ENCODE measurements around the gene PALLD.

Gene PALLD

DNA sequence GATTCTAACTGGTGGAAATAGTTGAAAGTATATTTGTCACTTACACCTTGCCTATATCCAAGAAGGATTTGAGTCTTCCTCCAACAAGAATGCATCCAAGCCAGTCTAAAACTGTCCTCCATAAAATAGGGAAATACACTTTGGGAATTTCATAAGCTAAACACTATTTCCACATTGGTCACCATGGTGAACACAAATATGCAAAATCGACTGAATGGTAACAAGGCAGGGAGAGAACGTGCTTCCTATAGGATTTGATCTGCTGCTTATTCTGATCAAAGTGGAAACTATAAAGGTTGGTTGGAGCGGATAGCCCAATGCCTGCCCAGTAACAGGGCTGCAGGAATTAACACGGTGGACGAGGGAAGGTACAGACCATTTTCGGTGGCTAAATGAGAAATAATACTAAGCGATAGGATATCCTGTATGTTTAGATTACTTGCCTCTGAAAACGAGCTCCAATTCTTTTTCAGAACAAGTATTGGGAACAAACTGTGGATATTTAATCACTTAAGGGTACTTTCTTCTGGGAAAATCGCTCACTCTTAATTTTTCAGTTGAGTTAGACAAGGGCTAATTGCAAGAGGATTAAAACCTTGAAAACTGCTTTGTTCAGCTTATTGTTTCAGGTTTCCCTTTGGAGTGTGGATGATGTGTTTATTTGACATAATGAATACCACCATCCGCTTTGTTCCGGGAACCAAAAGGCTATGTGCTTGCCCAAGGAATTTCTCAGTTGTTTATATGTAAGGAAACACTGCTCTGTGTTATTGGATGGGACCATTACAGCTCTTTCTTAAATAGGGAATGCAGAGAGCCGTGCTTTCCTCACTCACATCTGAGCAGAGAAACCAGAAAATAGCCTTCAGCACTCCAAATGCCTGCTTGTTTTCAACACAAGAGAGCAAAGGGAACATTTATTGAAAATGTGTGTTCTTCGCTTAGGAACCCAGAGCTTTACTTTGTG lies 318.8 kb downstream of the PALLD start:
- peak; percentile 50 for DNase-seq (ENCODE audit: low read depth)
- TF ChIP-seq, protein P1, sequence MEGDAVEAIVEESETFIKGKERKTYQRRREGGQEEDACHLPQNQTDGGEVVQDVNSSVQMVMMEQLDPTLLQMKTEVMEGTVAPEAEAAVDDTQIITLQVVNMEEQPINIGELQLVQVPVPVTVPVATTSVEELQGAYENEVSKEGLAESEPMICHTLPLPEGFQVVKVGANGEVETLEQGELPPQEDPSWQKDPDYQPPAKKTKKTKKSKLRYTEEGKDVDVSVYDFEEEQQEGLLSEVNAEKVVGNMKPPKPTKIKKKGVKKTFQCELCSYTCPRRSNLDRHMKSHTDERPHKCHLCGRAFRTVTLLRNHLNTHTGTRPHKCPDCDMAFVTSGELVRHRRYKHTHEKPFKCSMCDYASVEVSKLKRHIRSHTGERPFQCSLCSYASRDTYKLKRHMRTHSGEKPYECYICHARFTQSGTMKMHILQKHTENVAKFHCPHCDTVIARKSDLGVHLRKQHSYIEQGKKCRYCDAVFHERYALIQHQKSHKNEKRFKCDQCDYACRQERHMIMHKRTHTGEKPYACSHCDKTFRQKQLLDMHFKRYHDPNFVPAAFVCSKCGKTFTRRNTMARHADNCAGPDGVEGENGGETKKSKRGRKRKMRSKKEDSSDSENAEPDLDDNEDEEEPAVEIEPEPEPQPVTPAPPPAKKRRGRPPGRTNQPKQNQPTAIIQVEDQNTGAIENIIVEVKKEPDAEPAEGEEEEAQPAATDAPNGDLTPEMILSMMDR (conservative IDR thresholded peaks at IDR 0.05; ENCODE audit: low read length) = no peak
- H3K4me3 ChIP-seq (ENCODE audit: low read length) = no peak overlapping the region; the same call in 1 of the 2 replicates

DNA sequence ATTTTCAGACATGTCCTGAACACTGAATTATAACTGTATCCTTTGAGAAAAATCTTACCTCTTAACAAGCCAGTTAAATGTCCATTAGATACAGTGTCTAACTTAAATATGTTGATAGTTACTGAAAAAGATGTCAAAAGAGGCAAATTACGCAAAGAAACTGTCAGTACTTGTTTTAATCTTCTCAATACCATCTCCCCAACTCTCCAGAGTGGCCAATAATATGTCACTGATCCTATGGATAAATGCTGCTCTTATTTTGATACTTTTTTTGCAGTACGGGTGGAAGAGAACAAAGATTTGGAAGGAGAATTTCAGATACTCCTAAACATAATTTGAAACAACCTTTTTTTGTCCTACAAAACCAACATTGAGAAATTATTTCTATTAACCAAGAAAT lies 320.5 kb downstream of the PALLD start:
- DNase-seq (ENCODE audit: low read depth) = no peak
- TF ChIP-seq, protein P1 (conservative IDR thresholded peaks at IDR 0.05; ENCODE audit: low read length) = no peak
- H3K4me3 ChIP-seq (ENCODE audit: low read length) = no peak overlapping the region

DNA sequence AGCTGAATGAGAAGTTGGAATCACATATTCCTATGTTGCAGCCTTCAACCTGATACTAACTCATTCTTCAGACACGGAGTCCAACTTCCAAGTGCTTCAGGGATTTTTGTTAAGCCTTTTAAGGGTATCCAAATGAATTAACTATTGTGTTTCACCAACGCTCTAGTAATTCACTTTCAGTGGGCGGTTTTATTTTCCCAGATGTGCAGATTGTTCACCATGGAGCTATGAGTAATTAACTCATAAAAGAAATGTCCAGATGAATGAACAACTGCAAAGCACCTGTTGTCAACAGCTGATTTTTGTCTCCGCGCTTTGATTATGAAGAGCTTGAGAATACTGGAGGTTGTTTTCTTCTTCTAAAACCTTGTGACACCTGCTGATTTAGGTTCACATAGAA lies 325.6 kb downstream of the PALLD start:
- H3K4me3 ChIP-seq (ENCODE audit: low read length) = no peak overlapping the region
- no peak for DNase-seq (ENCODE audit: low read depth)
- TF ChIP-seq, protein P1 (conservative IDR thresholded peaks at IDR 0.05; ENCODE audit: low read length) = no peak

DNA sequence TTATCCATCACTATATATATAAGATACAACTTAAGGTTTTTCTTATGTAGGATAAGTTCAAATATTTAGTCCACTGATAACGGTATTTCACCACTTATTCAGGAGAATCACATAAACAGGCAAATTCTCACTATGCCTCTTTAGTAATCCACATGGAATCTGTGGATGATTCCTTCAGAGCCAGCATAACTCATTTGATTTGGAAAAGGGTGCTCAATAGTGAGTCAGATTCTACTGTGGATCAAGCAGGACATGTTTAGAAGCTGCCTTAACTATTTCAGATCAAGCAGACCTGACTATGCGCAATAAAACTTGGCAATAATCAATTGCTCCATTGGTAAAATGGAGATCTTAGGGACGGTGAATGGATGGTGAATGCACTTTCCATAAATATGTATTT lies 329.1 kb downstream of the PALLD start:
- H3K4me3 ChIP-seq (ENCODE audit: low read length) = no peak overlapping the region
- TF ChIP-seq, protein P1 (conservative IDR thresholded peaks at IDR 0.05; ENCODE audit: low read length) = no peak
- DNase-seq (ENCODE audit: low read depth) = peak; percentile 59

DNA sequence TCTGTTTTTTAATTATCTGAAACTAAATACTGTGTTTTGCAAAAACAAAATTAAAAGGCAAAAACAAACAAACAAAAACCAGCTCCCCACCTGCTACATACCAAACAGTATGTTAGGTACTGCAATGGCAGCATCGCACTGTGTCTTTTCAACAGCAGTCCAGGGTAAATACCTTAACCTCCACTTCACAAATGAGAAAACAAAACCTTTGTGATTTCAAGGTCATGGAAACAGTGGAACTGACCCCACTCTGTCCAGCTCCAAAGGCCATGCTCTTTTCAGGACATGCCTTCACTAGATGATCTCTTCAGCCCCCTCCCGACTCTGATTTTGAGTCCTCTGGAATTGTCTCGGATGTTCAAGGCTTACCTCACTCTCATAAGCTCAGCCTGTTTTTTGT lies 329.8 kb downstream of the PALLD start:
- no peak overlapping the region for H3K4me3 ChIP-seq (ENCODE audit: low read length)
- TF ChIP-seq, protein P1 (conservative IDR thresholded peaks at IDR 0.05; ENCODE audit: low read length) = no peak
- DNase-seq (ENCODE audit: low read depth) = no peak

DNA sequence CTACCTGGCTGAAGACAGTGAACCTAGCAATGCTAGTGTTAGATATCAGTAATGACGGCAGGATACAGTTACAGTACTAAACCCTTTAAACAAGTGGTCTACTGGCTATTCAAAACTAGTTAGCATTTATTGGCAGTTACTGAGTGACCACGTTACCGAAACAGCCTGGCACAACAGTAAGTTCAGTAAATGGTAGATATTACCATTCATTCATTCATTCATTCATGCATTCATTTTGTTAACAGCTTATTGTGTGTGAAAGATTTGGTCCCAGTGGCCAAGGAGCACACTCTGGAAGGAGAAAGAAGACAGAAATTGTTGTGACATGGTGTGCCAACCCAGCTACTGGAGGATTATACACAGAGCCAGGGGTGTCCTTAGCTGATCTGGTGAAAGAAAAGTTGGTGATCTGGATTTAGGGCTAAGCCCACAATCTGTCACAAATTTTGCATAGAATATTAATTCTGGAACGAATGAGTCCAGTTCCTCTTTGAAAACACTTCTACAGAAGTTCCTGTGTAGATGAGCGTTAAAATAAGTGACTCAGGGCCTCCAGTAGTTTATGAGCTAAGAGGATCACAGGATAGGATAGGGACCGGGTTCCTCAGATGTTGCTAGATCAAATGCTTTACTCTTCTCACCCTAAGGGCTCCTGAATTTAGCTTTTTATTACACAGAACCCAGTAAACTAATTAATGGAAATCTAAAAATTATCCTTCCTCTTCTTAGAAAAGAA lies 334.1 kb downstream of the PALLD start:
- TF ChIP-seq, protein P1 (conservative IDR thresholded peaks at IDR 0.05; ENCODE audit: low read length) = no peak
- H3K4me3 ChIP-seq (ENCODE audit: low read length) = peak overlapping the region; percentile 88; the same call in 1 of the 2 replicates
- no peak for DNase-seq (ENCODE audit: low read depth)

Data from AG10803 (cell line).